Measurements from ENCODE around the gene SERPINB1.
"Not testable (repeated sequence)": the region's sequence is repeated elsewhere in the genome, so short reads cannot be mapped to it uniquely, and the experiment has no call there.

SERPINB1 gene

GRCh38 chr6:2865694-2866151 lies 24.1 kb upstream of the SERPINB1 start:
- no peak for DNase-seq (ENCODE audit: low spot score)

- DNase-seq (ENCODE audit: low spot score): no peak
These were observed 23.6 kb upstream of the SERPINB1 start for GRCh38 chr6:2865270-2865669.

GRCh38 chr6:2863901-2864300 lies 22.2 kb upstream of the SERPINB1 start:
- DNase-seq (ENCODE audit: low spot score): no peak

GRCh38 chr6:2862712-2863181 lies 21.1 kb upstream of the SERPINB1 start:
- no peak for DNase-seq (ENCODE audit: low spot score)

GRCh38 chr6:2861822-2862164 lies 20.1 kb upstream of the SERPINB1 start:
- no peak for DNase-seq (ENCODE audit: low spot score)

GRCh38 chr6:2861060-2861821 lies 19.6 kb upstream of the SERPINB1 start:
- DNase-seq (ENCODE audit: low spot score): no peak

- not testable (repeated sequence) for DNase-seq (ENCODE audit: low spot score)
These were observed 19.0 kb upstream of the SERPINB1 start for GRCh38 chr6:2860706-2861059.

- DNase-seq (ENCODE audit: low spot score): not testable (repeated sequence)
These were observed 18.4 kb upstream of the SERPINB1 start for GRCh38 chr6:2859798-2860705.

GRCh38 chr6:2859185-2859700 lies 17.6 kb upstream of the SERPINB1 start:
- no peak for DNase-seq (ENCODE audit: low spot score)

- no peak for DNase-seq (ENCODE audit: low spot score)
These were observed 16.1 kb upstream of the SERPINB1 start for GRCh38 chr6:2857580-2858337.

GRCh38 chr6:2857185-2857579 lies 15.5 kb upstream of the SERPINB1 start:
- no peak for DNase-seq (ENCODE audit: low spot score)

- no peak for DNase-seq (ENCODE audit: low spot score)
These were observed 13.4 kb upstream of the SERPINB1 start for GRCh38 chr6:2855061-2855519.

GRCh38 chr6:2854396-2854982 lies 12.8 kb upstream of the SERPINB1 start:
- no peak for DNase-seq (ENCODE audit: low spot score)

- DNase-seq (ENCODE audit: low spot score): no peak
These were observed 12.2 kb upstream of the SERPINB1 start for GRCh38 chr6:2853769-2854395.

- DNase-seq (ENCODE audit: low spot score): not testable (repeated sequence)
These were observed 11.7 kb upstream of the SERPINB1 start for GRCh38 chr6:2853378-2853768.

GRCh38 chr6:2852921-2853322 lies 11.3 kb upstream of the SERPINB1 start:
- no peak for DNase-seq (ENCODE audit: low spot score)

GRCh38 chr6:2852514-2852855 lies 10.8 kb upstream of the SERPINB1 start:
- no peak for DNase-seq (ENCODE audit: low spot score)

- no peak for DNase-seq (ENCODE audit: low spot score)
These were observed 10.3 kb upstream of the SERPINB1 start for GRCh38 chr6:2851727-2852513.

- no peak for DNase-seq (ENCODE audit: low spot score)
These were observed 9.0 kb upstream of the SERPINB1 start for GRCh38 chr6:2850538-2851113.

- DNase-seq (ENCODE audit: low spot score): no peak
These were observed 7.2 kb upstream of the SERPINB1 start for GRCh38 chr6:2848851-2849250.

All from D341Med (cell line).